IMR-90 (cell line): ENCODE data around the gene ZNF423. TPM values are rescaled to one million over a fixed set of nuclear protein-coding genes. Genes with fewer than 3 reads are reported as not detected.

Source experiments
- ATAC-seq: fragments of 200-7000 bp; cut with Tn5 transposase; 2 replicates; pipeline ENCODE4 v1.9.1; 2020; ENCODE audit warnings: low read depth, mild to moderate bottlenecking, moderate library complexity
- BruUV-seq: library from RNA; stranded (reverse); fragments of 400-500 nt; replicated peaks from 2 replicates; lab custom pipeline; 2021; lab: Mats Ljungman, UMichigan
- CTCF ChIA-PET: fragments of 300-600 bp; formaldehyde crosslinking; extraction: SDS; loops from one replicate; lab custom pipeline; 2021; ENCODE audit warnings: antibody characterized with exemption; lab: Yijun Ruan, JAX
- POLR2A ChIA-PET: fragments of 300-600 bp; sonication (Branson Sonifier 250); formaldehyde crosslinking; loops from one replicate; lab custom pipeline; 2022; ENCODE audit warnings: antibody characterized with exemption; ENCODE audit not compliant: unreplicated experiment; lab: Charles Lee
- DNase-seq: peaks from one replicate; pipeline ENCODE4 v3.0.0; 2013
- H2AFZ ChIP-seq: replicated peaks from 2 replicates; pipeline ENCODE3; 2013; ENCODE audit warnings: low read length, mild to moderate bottlenecking; ENCODE audit not compliant: poor library complexity
- H2AK5ac ChIP-seq: 2 replicates; pipeline ENCODE4 v1.6.1; 2013; ENCODE audit warnings: low read depth, low read length, inconsistent platforms
- H2AK9ac ChIP-seq: replicated peaks from 2 replicates; pipeline ENCODE3; 2013; ENCODE audit warnings: mild to moderate bottlenecking, low read depth, low read length, moderate library complexity; ENCODE audit not compliant: poor library complexity
- H2BK120ac ChIP-seq: 2 replicates; pipeline ENCODE4 v1.6.1; 2013; ENCODE audit warnings: low read depth, low read length, inconsistent platforms
- H2BK15ac ChIP-seq: 3 replicates; pipeline ENCODE4 v1.6.1; 2013; ENCODE audit warnings: low read depth, low read length, inconsistent platforms
- H2BK20ac ChIP-seq: 2 replicates; pipeline ENCODE4 v1.6.1; 2013; ENCODE audit warnings: low read depth, mild to moderate bottlenecking, inconsistent platforms, low read length, moderate library complexity
- H2BK5ac ChIP-seq: 2 replicates; pipeline ENCODE4 v1.6.1; 2013; ENCODE audit warnings: mild to moderate bottlenecking, low read depth, low read length, inconsistent platforms; ENCODE audit not compliant: poor library complexity, severe bottlenecking
- H3K14ac ChIP-seq: replicated peaks from 2 replicates; pipeline ENCODE4 v1.6.1; 2013; ENCODE audit warnings: low read depth, low read length, inconsistent platforms
- H3K18ac ChIP-seq: 2 replicates; pipeline ENCODE4 v1.6.1; 2013; ENCODE audit warnings: low read depth, low read length, control low read depth
- H3K23ac ChIP-seq: 2 replicates; pipeline ENCODE4 v1.6.1; 2013; ENCODE audit warnings: low read depth, low read length, inconsistent platforms
- H3K27ac ChIP-seq: 2 replicates; pipeline ENCODE4 v1.5.1; 2013; ENCODE audit warnings: mild to moderate bottlenecking, control low read depth, low read length; ENCODE audit not compliant: insufficient read depth
- H3K27me3 ChIP-seq: 2 replicates; pipeline ENCODE4 v1.6.1; 2013; ENCODE audit warnings: low read length; ENCODE audit not compliant: control insufficient read depth, insufficient read depth
- H3K36me3 ChIP-seq: 2 replicates; pipeline ENCODE4 v1.6.1; 2013; ENCODE audit warnings: low read length, mixed read lengths; ENCODE audit not compliant: control insufficient read depth, insufficient read depth
- H3K4ac ChIP-seq: 2 replicates; pipeline ENCODE4 v1.6.1; 2013; ENCODE audit warnings: low read depth, low read length, inconsistent platforms
- H3K4me1 ChIP-seq: 2 replicates; pipeline ENCODE4 v1.6.1; 2013; ENCODE audit warnings: low read length, mixed read lengths; ENCODE audit not compliant: control insufficient read depth, insufficient read depth
- H3K4me2 ChIP-seq: 2 replicates; pipeline ENCODE4 v1.6.1; 2013; ENCODE audit warnings: low read depth, mild to moderate bottlenecking, control low read depth, low read length, moderate library complexity
- H3K4me3 ChIP-seq: 2 replicates; pipeline ENCODE4 v1.5.1; 2013; ENCODE audit warnings: low read depth, mild to moderate bottlenecking, control low read depth, low read length, moderate library complexity; ENCODE audit not compliant: insufficient read depth
- H3K56ac ChIP-seq: 2 replicates; pipeline ENCODE4 v1.6.1; 2013; ENCODE audit warnings: low read length, inconsistent platforms; ENCODE audit not compliant: insufficient read depth; ENCODE audit errors: extremely low read depth
- H3K79me1 ChIP-seq, 2 experiments: 2 replicates each; pipeline ENCODE4 v1.6.1; 2013; ENCODE audit warnings: low read length in 2 of 2, inconsistent platforms in 1 of 2, low read depth in 1 of 2
- H3K9ac ChIP-seq: 2 replicates; pipeline ENCODE4 v1.6.1; 2013; ENCODE audit warnings: low read depth, low read length, control low read depth
- H3K9me1 ChIP-seq: 2 replicates; pipeline ENCODE4 v1.6.1; 2013; ENCODE audit warnings: low read length, inconsistent platforms; ENCODE audit not compliant: insufficient read depth
- H3K9me3 ChIP-seq: 2 replicates; pipeline ENCODE4 v1.6.1; 2013; ENCODE audit warnings: low read length; ENCODE audit not compliant: control insufficient read depth, insufficient read depth
- H4K20me1 ChIP-seq: 2 replicates; pipeline ENCODE4 v1.6.1; 2013; ENCODE audit warnings: low read length, inconsistent platforms; ENCODE audit not compliant: insufficient read depth
- H4K5ac ChIP-seq: 2 replicates; pipeline ENCODE4 v1.6.1; 2013; ENCODE audit warnings: mild to moderate bottlenecking, low read depth, low read length, control low read depth
- H4K8ac ChIP-seq, 2 experiments: 2 replicates each; pipeline ENCODE4 v1.6.1; 2013; ENCODE audit warnings: low read depth in 2 of 2, low read length in 2 of 2, control low read depth in 1 of 2, inconsistent platforms in 1 of 2
- H4K91ac ChIP-seq: 2 replicates; pipeline ENCODE4 v1.6.1; 2013; ENCODE audit warnings: low read depth, low read length, inconsistent platforms; ENCODE audit not compliant: insufficient read depth
- BHLHE40 ChIP-seq: fragments of 150-350 bp; IDR thresholded peaks from 2 replicates; pipeline ENCODE4 v1.6.1; 2016; ENCODE audit warnings: mild to moderate bottlenecking, low read depth, low read length
- CEBPB ChIP-seq: IDR thresholded peaks from 2 replicates; pipeline ENCODE4 v1.6.1; 2012; ENCODE audit warnings: low read depth, low read length, improper control_type of control experiment
- CHD1 ChIP-seq: IDR thresholded peaks from 2 replicates; pipeline ENCODE4 v1.6.1; 2012; ENCODE audit warnings: low read depth, low read length, improper control_type of control experiment
- FOS ChIP-seq: fragments of 150-350 bp; IDR thresholded peaks from 2 replicates; pipeline ENCODE4 v1.6.1; 2016; ENCODE audit warnings: low read depth, low read length
- MAFK ChIP-seq: IDR thresholded peaks from 2 replicates; pipeline ENCODE4 v1.6.1; 2012; ENCODE audit warnings: low read depth, low read length, improper control_type of control experiment
- MAZ ChIP-seq: IDR thresholded peaks from 2 replicates; pipeline ENCODE4 v1.6.1; 2012; ENCODE audit warnings: low read depth, mild to moderate bottlenecking, low read length, improper control_type of control experiment, moderate library complexity, borderline replicate concordance
- MXI1 ChIP-seq: IDR thresholded peaks from 2 replicates; pipeline ENCODE4 v1.6.1; 2012; ENCODE audit warnings: low read depth, mild to moderate bottlenecking, low read length, moderate library complexity, borderline replicate concordance
- NFE2L2 ChIP-seq: fragments of 150-350 bp; IDR thresholded peaks from 2 replicates; pipeline ENCODE4 v1.6.1; 2016; ENCODE audit warnings: low read depth, mild to moderate bottlenecking, low read length
- POLR2A ChIP-seq: IDR thresholded peaks from 2 replicates; pipeline ENCODE4 v1.6.1; 2012; ENCODE audit warnings: mild to moderate bottlenecking, low read depth, low read length
- RAD21 ChIP-seq: IDR thresholded peaks from 2 replicates; pipeline ENCODE4 v1.6.1; 2012; ENCODE audit warnings: low read length, improper control_type of control experiment
- RCOR1 ChIP-seq: IDR thresholded peaks from 2 replicates; pipeline ENCODE4 v1.6.1; 2012; ENCODE audit warnings: mild to moderate bottlenecking, low read length, improper control_type of control experiment; ENCODE audit not compliant: insufficient replicate concordance
- RFX5 ChIP-seq: IDR thresholded peaks from 2 replicates; pipeline ENCODE4 v1.8.0; 2012; ENCODE audit warnings: low read depth, mild to moderate bottlenecking, low read length, moderate library complexity
- SMC3 ChIP-seq: fragments of 150-350 bp; IDR thresholded peaks from 2 replicates; pipeline ENCODE4 v1.6.1; 2016; ENCODE audit warnings: low read depth, mild to moderate bottlenecking, antibody characterized with exemption, low read length, moderate library complexity
- WGBS, 2 experiments: methylation state at CpG; one replicate each; pipeline versions ENCODE4 v1.1.5 to v1.1.7; 2013; ENCODE audit warnings: missing lambda C conversion rate in 2 of 2; ENCODE audit not compliant: insufficient read length in 1 of 2; ENCODE audit errors: extremely low coverage in 2 of 2; 5-methylcytosine and 5-hydroxymethylcytosine counted together
- dilution Hi-C: fragments of 300-500 bp; cut with HindIII; formaldehyde crosslinking; loops from one replicate; pipeline ENCODE4 v1.14.3; 2018; ENCODE audit warnings: low sequenced_read_pairs; ENCODE audit not compliant: unreplicated experiment
- in situ Hi-C: fragments of 300-500 bp; cut with MboI; formaldehyde crosslinking; loops from 3 replicates; pipeline ENCODE4 v1.14.3; 2019; ENCODE audit warnings: low sequenced_read_pairs, inconsistent platforms, mixed read lengths
- intact Hi-C: fragments of 100-400 bp; cut with micrococcal nuclease; formaldehyde crosslinking; loops from 2 replicates; pipeline ENCODE4 v1.10.0; 2022
- polyA plus RNA-seq, 3 experiments: library from polyadenylated mRNA; depleted of rRNA; stranded (reverse); fragments of >200 nt; gene quantifications; 2 replicates each; pipeline ENCODE4 v1.2.3, GENCODE V29; 2012; ENCODE audit warnings: low replicate concordance in 1 of 3
- total RNA-seq: library from RNA; depleted of rRNA; stranded (reverse); fragments of >200 nt; gene quantifications from 2 replicates; pipeline ENCODE4 v1.2.3, GENCODE V29; 2012
- TF ChIP-seq, protein P1 (sequence below): conservative IDR thresholded peaks from 2 replicates; pipeline ENCODE4 v1.5.1; 2012; ENCODE audit warnings: mild to moderate bottlenecking, low read depth, low read length, improper control_type of control experiment
- TF ChIP-seq, protein P2 (sequence below): fragments of 150-350 bp; IDR thresholded peaks from 2 replicates; pipeline ENCODE4 v1.6.1; 2017; ENCODE audit warnings: mild to moderate bottlenecking, antibody characterized with exemption, low read length, low read depth
- TF ChIP-seq, protein P3 (sequence below): fragments of 150-350 bp; IDR thresholded peaks from 2 replicates; pipeline ENCODE4 v1.6.1; 2016; ENCODE audit warnings: low read depth, mild to moderate bottlenecking, low read length, moderate library complexity, borderline replicate concordance

The ZNF423 gene
- total and polyA plus RNA-seq, 2 of the 4 experiments (the other 2 are of a cell fraction) = under 0.01 to 0.10 TPM

DNA sequence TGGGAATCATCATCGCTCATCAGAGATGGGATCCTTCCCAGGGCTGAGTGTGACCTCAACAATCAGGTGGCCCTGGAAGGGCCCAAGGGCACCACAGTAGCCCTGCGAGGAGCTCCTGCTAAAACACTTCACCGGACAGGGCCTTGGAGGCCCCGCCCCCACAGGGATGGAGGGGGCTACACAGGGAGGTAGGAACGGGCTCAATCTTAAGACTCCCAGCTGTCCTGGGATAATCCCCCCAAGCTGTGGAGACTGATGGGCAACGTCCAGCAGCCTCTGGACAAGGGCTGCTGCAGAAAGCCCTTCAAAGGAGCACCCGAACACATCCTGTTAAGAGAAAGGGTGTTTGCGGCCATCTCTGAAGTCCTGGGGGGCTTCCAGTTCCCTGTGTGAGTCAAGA is 60.4 kb downstream of the ZNF423 start:
- Histone ChIP-seq H3K9me1 (no peaks in the 10 kb centered on the region), H2AK9ac (no peak overlapping the region), H2AFZ (no peak overlapping the region), H3K36me3 (no peaks in the 10 kb centered on the region), H3K4me3 (no peak overlapping the region), H3K4me1 (no peaks in the 10 kb centered on the region), H3K56ac (no peak overlapping the region), H4K8ac (no peak overlapping the region), H4K5ac (no peak overlapping the region), H3K79me1 (no peaks in the 10 kb centered on the region), H3K18ac (no peak overlapping the region), H2BK15ac (no peak overlapping the region), H2BK120ac (no peak overlapping the region), H3K23ac (no peak overlapping the region), H3K9me3 (no peaks in the 10 kb centered on the region), H2BK5ac (no peak overlapping the region), H3K14ac (no peak overlapping the region), H4K20me1 (no peaks in the 10 kb centered on the region), H4K91ac (no peak overlapping the region), H3K4ac (no peak overlapping the region), H3K4me2 (no peak overlapping the region), H3K27ac (no peak overlapping the region), H3K9ac (no peak overlapping the region), H3K27me3 (no peaks in the 10 kb centered on the region), H2BK20ac (no peak overlapping the region), H2AK5ac (no peak overlapping the region)
- TF ChIP-seq SMC3 (no peak), CEBPB (no peak), MAFK (no peak), FOS (no peak), RAD21 (no peak), MAZ (no peak), RCOR1 (no peak), RFX5 (no peak), BHLHE40 (no peak), POLR2A (no peak), NFE2L2 (no peak), MXI1 (no peak), CHD1 (no peak)
- TF ChIP-seq, protein P1, sequence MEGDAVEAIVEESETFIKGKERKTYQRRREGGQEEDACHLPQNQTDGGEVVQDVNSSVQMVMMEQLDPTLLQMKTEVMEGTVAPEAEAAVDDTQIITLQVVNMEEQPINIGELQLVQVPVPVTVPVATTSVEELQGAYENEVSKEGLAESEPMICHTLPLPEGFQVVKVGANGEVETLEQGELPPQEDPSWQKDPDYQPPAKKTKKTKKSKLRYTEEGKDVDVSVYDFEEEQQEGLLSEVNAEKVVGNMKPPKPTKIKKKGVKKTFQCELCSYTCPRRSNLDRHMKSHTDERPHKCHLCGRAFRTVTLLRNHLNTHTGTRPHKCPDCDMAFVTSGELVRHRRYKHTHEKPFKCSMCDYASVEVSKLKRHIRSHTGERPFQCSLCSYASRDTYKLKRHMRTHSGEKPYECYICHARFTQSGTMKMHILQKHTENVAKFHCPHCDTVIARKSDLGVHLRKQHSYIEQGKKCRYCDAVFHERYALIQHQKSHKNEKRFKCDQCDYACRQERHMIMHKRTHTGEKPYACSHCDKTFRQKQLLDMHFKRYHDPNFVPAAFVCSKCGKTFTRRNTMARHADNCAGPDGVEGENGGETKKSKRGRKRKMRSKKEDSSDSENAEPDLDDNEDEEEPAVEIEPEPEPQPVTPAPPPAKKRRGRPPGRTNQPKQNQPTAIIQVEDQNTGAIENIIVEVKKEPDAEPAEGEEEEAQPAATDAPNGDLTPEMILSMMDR = no peak
- TF ChIP-seq, protein P2, sequence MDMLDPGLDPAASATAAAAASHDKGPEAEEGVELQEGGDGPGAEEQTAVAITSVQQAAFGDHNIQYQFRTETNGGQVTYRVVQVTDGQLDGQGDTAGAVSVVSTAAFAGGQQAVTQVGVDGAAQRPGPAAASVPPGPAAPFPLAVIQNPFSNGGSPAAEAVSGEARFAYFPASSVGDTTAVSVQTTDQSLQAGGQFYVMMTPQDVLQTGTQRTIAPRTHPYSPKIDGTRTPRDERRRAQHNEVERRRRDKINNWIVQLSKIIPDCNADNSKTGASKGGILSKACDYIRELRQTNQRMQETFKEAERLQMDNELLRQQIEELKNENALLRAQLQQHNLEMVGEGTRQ = no peak
- TF ChIP-seq, protein P3, sequence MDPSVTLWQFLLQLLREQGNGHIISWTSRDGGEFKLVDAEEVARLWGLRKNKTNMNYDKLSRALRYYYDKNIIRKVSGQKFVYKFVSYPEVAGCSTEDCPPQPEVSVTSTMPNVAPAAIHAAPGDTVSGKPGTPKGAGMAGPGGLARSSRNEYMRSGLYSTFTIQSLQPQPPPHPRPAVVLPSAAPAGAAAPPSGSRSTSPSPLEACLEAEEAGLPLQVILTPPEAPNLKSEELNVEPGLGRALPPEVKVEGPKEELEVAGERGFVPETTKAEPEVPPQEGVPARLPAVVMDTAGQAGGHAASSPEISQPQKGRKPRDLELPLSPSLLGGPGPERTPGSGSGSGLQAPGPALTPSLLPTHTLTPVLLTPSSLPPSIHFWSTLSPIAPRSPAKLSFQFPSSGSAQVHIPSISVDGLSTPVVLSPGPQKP = no peak
- dilution Hi-C loops = no loop called here
- intact Hi-C loops = no loop called here
- ATAC-seq (no peak), DNase-seq (no peak)
- in situ Hi-C loops = no loop called here
- BruUV-seq = no TSS peak
- 93% methylated on average over 3 of the region's 8 CpGs; no CpG with 5 or more reads in 1 of the 2 experiments for WGBS, 2 experiments
- CTCF ChIA-PET = no interaction called here
- POLR2A ChIA-PET = no interaction called here
